Hematopoietic multipotent progenitor cell treated with erythropoietin and hydrocortisone succinate and interleukin-3 and kit ligand, for 15 days (in vitro differentiated cells): ENCODE measurements around the gene TREH.
"Not testable (repeated sequence)": the region's sequence is repeated elsewhere in the genome, so short reads cannot be mapped to it uniquely, and the experiment has no call there.

Source experiments
- DNase-seq: peaks from one replicate; pipeline ENCODE4 v3.0.0-alpha.2; 2015; ENCODE audit warnings: low spot score

TREH gene

DNA sequence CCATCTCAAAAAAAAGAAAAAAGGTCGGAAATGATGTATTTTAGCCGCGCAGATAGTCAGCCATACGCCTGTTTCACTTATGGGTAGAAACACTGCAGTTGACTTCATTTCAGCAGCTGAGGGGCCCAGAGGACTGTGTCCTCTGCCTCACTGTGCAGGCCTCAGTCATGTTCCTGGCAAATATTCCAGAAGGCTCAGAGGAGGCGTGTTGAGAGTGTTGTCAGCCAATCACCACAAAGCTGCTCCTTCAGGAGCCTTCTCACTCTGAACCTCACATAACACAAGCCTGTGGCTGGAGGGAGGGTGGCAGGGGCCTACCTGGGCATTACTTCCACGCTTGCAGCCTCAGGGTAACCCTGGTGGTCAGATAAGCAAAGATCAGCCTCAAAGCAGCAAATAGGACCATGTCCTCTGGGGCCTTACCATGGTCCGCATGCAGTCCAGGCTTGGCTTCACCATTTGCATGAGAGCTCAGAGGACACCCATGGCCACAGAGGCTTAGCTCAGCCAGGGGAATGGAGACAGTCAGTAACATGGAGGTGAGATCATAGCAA lies 17.3 kb upstream of the TREH start:
- no peak for DNase-seq

DNA sequence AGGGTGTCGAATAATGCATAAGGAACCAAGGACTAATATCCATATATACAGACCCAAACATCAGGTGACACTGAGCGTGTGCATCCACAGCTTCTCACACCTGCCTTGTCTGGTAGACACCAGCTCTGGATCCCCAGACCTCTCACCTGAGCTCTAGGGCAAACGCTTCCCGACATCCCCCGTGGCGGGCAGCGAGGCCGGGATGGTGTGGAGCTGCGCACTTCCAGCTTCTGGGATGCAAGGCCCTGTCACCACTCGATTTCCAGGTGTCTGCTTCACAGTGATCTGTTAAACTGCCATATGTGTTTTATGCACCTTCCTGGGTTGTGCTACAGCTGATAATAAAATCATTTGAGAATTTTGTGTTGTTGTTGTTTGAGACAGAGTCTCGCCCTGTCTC lies 15.3 kb upstream of the TREH start:
- DNase-seq: no peak

DNA sequence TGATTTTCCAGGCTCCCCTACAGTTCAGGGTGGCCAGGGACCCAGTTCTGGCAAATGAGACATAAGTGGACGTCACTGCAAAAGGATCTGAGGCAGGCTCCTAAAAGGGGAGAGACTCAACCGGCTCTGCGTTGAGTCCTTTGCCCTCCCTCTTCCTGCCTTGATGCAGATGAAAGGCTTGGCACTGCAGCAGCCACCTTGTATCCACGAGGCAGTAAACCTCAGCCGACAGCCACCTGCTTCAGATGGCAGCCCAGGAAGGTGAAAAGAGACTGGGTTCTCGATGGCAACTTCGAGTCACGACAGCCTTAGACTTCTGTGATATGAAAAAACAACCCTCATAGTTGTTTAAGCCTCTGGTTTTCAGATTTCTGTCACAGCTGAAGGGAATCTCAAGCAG lies 14.7 kb upstream of the TREH start:
- no peak for DNase-seq

GRCh38 chr11:118691926-118692830 lies 12.7 kb upstream of the TREH start:
- no peak for DNase-seq

GRCh38 chr11:118690553-118691304 lies 11.3 kb upstream of the TREH start:
- no peak for DNase-seq

GRCh38 chr11:118689852-118690552 lies 10.6 kb upstream of the TREH start:
- DNase-seq: peak; percentile 66

GRCh38 chr11:118689503-118689851 lies 10.0 kb upstream of the TREH start:
- no peak for DNase-seq

DNA sequence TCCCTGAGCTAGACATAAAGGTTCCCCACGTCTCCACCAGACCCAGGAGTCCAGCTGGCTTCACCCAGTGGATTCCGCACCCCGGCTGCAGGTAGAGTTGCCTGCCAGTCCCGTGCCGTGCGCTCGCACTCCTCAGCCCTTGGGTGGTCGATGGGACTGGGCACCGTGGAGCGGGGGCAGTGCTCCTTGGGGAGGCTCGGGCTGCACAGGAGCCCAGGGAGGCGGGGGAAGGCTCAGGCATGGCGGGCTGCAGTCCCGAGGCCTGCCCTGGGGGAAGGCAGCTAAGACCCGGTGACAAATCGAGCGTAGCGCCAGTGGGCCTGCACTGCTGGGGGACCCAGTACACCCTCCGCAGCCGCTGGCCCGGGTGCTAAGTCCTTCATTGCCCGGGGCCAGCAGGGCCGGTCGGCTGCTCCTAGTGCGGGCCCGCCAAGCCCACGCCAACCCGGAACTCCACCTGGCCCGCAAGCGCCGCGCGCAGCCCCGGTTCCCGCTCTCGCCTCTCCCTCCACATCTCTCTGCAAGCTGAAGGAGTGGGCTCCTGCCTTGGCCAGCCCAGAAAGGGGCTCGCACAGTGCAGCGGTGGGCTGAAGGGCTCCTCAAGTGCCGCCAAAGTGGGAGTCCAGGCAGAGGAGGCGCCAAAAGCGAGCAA lies 9.5 kb upstream of the TREH start:
- no peak for DNase-seq

- not testable (repeated sequence) for DNase-seq
These were observed 8.9 kb upstream of the TREH start for GRCh38 chr11:118688339-118688738.

GRCh38 chr11:118687906-118688305 lies 8.5 kb upstream of the TREH start:
- no peak for DNase-seq

- DNase-seq: no peak
These were observed 4.7 kb upstream of the TREH start for GRCh38 chr11:118684187-118684586.

DNA sequence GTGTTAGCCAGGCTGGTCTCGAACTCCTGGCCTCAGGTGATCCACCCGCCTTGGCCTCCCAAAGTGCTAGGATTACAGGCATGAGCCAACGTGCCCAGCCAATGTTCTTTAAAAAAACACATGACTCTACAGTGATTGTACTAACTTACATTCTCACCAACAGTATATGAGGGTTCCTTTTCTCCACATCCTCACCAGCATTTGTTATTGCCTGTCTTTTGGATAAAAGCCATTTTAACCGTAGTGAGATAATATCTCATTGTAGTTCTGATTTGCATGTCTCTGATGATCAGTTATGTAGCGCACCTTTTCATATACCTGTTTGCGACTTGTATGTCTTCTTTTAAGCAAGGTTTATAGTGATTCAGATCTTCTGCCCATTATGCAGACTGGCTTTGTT lies 3.5 kb upstream of the TREH start:
- DNase-seq: not testable (repeated sequence)

- DNase-seq: no peak
These were observed 2.9 kb upstream of the TREH start for GRCh38 chr11:118682372-118682771.

GRCh38 chr11:118678908-118679307 lies 542 bp downstream of the TREH start:
- not testable (repeated sequence) for DNase-seq

DNA sequence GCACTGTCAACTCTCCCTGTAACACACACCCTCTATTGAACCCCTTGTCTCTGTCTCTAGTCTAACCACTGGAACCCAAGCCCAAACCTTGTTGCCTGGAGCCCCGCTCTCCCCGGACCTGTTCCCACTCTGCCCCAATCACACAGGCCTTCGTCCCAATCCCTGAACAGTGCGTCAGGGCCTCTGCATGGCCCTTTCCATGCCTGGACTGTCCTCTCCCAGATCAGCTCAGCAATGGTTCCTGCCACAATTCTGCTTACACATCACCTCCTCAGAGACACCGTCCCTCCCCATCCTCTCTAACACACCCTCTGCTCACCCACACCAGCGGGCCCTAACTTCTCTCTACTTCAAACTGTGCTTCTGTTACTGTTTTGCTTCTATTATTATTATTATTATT lies 1.5 kb downstream of the TREH start:
- no peak for DNase-seq

DNA sequence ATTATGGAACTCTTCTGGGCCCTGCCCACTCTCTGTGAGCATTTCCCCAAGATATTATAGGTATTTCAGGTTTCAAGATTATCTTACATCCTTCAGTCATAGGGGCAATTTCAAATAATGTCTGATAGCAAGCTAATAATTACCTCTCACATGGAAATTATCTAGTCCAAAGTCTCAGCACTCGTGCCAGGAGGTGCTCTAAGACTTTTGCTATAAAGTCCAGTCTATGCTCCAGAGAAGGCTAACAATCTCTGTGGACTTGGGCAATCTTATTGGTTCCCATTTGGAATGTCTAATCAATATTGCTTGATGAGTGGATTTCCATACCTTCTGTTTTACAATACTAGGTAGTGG lies 5.4 kb downstream of the TREH start:
- no peak for DNase-seq

DNA sequence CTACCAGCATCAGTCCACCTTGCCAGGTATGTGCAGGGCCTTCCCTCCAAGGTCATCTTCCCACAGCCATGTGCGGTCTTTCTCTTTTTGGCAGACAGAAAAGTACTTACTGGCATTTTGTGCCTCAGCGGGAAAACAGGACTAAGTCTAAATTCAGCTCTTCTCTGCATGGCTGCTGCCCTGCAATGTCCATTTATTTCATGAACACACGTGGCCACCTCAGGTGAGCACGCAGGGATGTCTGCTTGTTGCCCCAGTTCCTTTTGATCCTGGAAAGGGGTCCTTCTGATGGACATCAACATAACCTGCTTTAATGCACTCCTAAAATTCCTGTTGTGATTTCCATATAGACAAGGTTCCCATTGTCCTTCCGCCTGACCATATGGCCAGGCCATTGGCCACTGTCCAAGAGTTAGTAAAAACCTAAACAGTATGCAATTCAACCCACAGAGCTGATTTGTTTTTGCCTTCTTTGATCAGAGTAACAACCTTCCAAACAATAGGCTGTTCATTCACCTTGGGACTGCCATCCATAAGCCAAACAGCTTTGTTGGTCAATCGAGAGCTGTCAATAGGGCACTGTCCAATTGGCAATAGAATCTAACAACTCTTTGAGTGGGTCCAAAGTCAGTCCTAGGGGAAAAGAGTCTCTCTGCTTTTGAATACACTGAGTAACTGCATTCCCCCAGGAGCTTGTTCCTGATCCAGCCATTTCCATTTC lies 5.9 kb downstream of the TREH start:
- no peak for DNase-seq

DNA sequence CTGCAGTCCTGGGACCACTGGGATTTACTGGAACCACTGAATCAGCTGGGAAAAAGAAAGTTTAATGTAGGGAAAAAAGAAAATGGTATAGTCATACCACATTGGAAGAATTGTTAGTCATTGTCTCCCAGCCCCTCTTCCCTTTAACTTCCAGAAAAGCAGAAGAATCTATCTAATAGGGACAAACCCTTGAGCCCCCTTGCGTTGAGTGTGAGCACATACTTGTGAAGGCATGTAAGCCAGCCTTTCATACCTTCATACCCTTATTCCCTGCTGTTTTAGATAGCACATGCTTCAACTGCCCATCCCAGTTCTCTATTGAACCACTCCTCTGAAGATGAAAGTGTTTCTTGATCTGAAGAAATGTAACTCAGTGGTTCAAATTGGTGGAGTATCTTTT lies 6.6 kb downstream of the TREH start:
- no peak for DNase-seq

DNA sequence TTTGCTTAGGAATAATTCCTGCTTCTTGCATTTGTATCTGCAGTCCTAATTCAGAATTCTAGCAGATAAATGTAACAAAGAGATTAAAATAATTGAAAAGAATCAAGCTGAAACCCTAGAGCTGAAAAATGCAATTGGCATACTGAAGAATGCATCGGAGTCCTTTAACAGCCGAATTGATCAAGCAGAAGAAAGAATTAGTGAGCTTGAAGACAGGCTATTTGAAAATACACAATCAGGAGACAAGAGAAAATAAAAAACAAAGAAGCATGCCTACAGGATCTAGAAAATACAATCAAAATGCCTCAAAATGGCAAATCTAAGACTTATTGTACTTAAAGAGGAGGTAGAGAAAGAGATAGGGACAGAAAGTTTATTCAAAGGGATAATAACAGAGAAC lies 8.2 kb downstream of the TREH start:
- no peak for DNase-seq

DNA sequence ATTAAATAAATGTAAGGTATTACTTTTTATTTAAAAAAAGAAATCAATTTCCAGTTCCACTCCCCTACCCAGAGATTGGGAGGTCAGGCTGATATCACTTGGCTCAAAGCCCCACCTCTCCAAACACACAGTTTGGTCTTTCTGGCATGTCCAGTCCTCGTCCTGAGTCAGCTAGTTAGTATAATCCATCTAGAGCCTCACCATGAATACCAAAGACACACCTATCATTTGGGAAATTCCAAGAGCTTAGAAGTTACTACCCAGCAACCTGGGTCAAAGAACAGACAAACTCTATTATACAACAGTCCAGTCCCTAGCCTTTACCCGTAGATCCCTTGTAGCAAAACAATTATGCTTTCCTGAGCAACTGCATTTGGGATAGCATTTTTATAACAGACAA lies 9.4 kb downstream of the TREH start:
- no peak for DNase-seq

- DNase-seq: no peak
These were observed 13.1 kb downstream of the TREH start for GRCh38 chr11:118666371-118666770.
